Ovary (tissue), 9 donors: Measurements from ENCODE around the gene KEL. TPM values are rescaled to one million over a fixed set of nuclear protein-coding genes. Genes with fewer than 3 reads are reported as not detected.

ENCODE experiments used
- DNase-seq, 5 donors: peaks; one replicate each; pipeline ENCODE4 v3.0.0-alpha.2; 2019 to 2020
- H3K27ac ChIP-seq, 2 donors: fragments of 200-600 bp; one replicate each; pipeline versions ENCODE4 v1.5.1 to v1.8.0; 2019 to 2022
- H3K27me3 ChIP-seq: fragments of 200-600 bp; one replicate; pipeline ENCODE4 v1.8.0; 2022
- H3K36me3 ChIP-seq: fragments of 200-600 bp; sonication (generic); one replicate; pipeline ENCODE4 v1.5.1; 2019
- H3K4me1 ChIP-seq: one replicate; pipeline ENCODE4 v1.8.1; 2013; ENCODE audit warnings: mild to moderate bottlenecking, moderate library complexity; ENCODE audit not compliant: insufficient read depth
- H3K4me3 ChIP-seq: fragments of 200-600 bp; sonication (generic); one replicate; pipeline ENCODE4 v1.5.1; 2017
- H3K9me3 ChIP-seq, 2 donors: fragments of 200-600 bp in 1 of 2; sonication (generic) in 1 of 2; one replicate each; pipeline versions ENCODE4 v1.5.1 to v1.8.1; 2013 to 2019; ENCODE audit warnings: mild to moderate bottlenecking in 1 of 2, moderate library complexity in 1 of 2
- EP300 ChIP-seq: sonication (generic); formaldehyde crosslinking; IDR thresholded peaks from one replicate; pipeline ENCODE4 v1.6.1; 2017; ENCODE audit warnings: antibody characterized with exemption
- POLR2A ChIP-seq: fragments of 450-650 bp; IDR thresholded peaks from one replicate; pipeline ENCODE4 v1.6.1; 2017; ENCODE audit warnings: antibody characterized with exemption, mild to moderate bottlenecking, moderate library complexity
- WGBS, 3 donors: extraction: QIAGEN DNeasy Blood & Tissue Kit in 1 of 3; methylation state at CpG; one replicate each; pipeline versions ENCODE4 v1.1.5 to v1.1.7; 2013 to 2017; 5-methylcytosine and 5-hydroxymethylcytosine counted together
- intact Hi-C, 4 donors: fragments of 100-400 bp; cut with DNase I; formaldehyde crosslinking; loops; one replicate each; pipeline versions ENCODE4 v1.11.0 to v1.15.1; 2022 to 2023
- polyA plus RNA-seq, 2 donors: library from polyadenylated mRNA; stranded (reverse); fragments of 200-250 nt in 1 of 2; fragments of 350-450 nt in 1 of 2; fragmentation: Illumina TruSeq in 1 of 2; extraction: RNeasy Lipid Tissue Mini Kit (QIAGEN cat#74804) in 1 of 2; gene quantifications; one replicate each; pipeline ENCODE4 v1.2.3, GENCODE V29; 2013 to 2014
- total RNA-seq, 7 donors: library from RNA; depleted of rRNA in 2 of 7; stranded (reverse); fragments of >200 nt in 2 of 7; fragmentation: NEBNext Ultra II Directional in 3 of 7; extraction: Animal tissue kit (Norgen Biotek cat#: 25700) in 3 of 7; gene quantifications; one replicate each; pipeline versions ENCODE4 v1.1.0 to v1.2.4, GENCODE V29; 2016 to 2023
- TF ChIP-seq, protein P1 (sequence below), 3 donors: fragments of 450-650 bp in 2 of 3; fragments of 200-600 bp in 1 of 3; IDR thresholded peaks; one replicate each; pipeline versions ENCODE4 v1.5.1 to v1.8.0; 2016 to 2022; ENCODE audit warnings: antibody characterized with exemption in 3 of 3, mild to moderate bottlenecking in 1 of 3
- donor health status: DM: no; HTN: no; CAD: no; lungs with moderate emphysema.
- donor health status: DM: no; HTN: no; CAD: no.
- donor health status: Bipolar disorder and iron deficiency.
- donor health status: DM: yes; HTN: yes; CAD: no.
- donor health status: DM: no; HTN: no; CAD: no.
- donor health status: DM: yes; HTN: yes; CAD: no.

KEL gene
- total and polyA plus RNA-seq, 9 donors = 0.11 to 2.5 (median 0.54) TPM; not detected in 1

DNA sequence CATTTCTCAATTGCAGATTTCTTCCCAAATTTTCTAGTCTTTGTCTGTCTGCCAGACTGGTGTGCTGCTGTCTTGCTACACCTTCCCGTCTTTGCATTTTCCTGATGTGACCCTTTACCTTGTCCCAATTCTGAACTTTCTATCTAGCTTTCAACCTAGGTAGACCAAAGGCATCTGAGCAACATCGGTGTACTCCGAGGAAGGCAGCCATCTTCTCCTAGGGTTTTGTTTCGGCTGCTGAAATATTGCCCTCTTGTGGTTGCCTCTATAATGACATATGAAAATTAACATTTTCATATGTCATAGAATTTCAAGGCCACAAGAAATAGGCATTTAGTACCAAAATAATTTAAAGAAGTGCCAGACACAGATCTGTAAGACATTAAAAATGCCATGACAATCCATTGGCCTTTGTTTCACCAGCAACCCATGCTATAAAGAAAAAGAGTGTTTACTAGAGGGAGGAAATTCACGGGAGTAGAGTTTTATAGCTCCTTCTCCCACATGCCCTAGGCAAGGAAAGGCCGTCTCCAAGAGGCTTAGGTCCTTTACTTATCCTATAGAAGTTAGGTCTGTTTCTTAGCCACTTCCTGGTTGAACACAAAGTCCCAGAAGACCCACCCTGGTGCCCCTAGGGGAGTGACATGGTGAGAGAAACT is 41.4 kb upstream of the KEL start:
- H3K4me1 ChIP-seq = no peaks in the 10 kb centered on the region
- no peak overlapping the region for H3K27ac ChIP-seq
- no peaks in the 10 kb centered on the region for H3K9me3 ChIP-seq
- H3K36me3 ChIP-seq = no peaks in the 10 kb centered on the region
- intact Hi-C loops = loop anchor here in 3 of 4 donors (5.0 to 10.0 kb wide), 4 partner anchors 149 to 211 kb away; partner anchors contain the start of gene EPHB6 (in 1 of the 3)
- H3K27me3 ChIP-seq = no peaks in the 10 kb centered on the region
- WGBS, 3 donors = 32 to 38% (median 32%) methylated on average over 6 of the region's 6 CpGs
- no peak for DNase-seq
- TF ChIP-seq, protein P1, sequence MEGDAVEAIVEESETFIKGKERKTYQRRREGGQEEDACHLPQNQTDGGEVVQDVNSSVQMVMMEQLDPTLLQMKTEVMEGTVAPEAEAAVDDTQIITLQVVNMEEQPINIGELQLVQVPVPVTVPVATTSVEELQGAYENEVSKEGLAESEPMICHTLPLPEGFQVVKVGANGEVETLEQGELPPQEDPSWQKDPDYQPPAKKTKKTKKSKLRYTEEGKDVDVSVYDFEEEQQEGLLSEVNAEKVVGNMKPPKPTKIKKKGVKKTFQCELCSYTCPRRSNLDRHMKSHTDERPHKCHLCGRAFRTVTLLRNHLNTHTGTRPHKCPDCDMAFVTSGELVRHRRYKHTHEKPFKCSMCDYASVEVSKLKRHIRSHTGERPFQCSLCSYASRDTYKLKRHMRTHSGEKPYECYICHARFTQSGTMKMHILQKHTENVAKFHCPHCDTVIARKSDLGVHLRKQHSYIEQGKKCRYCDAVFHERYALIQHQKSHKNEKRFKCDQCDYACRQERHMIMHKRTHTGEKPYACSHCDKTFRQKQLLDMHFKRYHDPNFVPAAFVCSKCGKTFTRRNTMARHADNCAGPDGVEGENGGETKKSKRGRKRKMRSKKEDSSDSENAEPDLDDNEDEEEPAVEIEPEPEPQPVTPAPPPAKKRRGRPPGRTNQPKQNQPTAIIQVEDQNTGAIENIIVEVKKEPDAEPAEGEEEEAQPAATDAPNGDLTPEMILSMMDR (IDR thresholded peaks at IDR 0.05) = peak in 2 of 3 donors; percentile 7 to 15
- TF ChIP-seq EP300 (no peak), POLR2A (no peak)
- H3K4me3 ChIP-seq = no peak overlapping the region

DNA sequence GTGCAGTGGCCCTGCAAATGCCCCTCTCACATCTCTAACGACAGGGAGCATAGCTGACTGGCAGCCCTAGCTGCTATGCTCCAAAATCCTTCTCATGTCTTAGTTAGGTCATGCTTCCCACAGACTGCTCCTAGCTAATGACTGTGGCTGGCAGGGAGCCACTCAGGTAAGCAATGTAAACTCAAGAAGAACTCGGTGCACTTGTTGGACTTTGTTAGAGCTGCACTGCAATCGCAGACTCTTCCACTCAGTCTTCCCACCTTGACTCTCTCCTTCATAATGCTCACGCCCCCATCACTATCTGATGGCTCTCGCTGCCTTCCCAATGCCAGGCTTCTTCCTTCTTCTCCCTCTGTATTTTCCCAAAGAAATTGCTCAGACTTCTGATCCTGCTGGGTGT is 40.7 kb upstream of the KEL start:
- no peaks in the 10 kb centered on the region for H3K4me1 ChIP-seq
- no peaks in the 10 kb centered on the region for H3K27me3 ChIP-seq
- TF ChIP-seq, protein P1 (IDR thresholded peaks at IDR 0.05) = no peak
- TF ChIP-seq POLR2A (no peak), EP300 (no peak)
- no peak overlapping the region for H3K4me3 ChIP-seq
- H3K9me3 ChIP-seq = no peaks in the 10 kb centered on the region
- WGBS, 3 donors = 85 to 93% (median 88%) methylated on average over 5 of the region's 5 CpGs
- DNase-seq = no peak
- intact Hi-C loops = loop anchor here in 3 of 4 donors (5.0 to 10.0 kb wide), 4 partner anchors 148 to 212 kb away; partner anchors contain the start of gene EPHB6 (in 1 of the 3)
- no peak overlapping the region for H3K27ac ChIP-seq
- H3K36me3 ChIP-seq = no peaks in the 10 kb centered on the region

- Histone ChIP-seq H3K36me3 (no peaks in the 10 kb centered on the region), H3K9me3 (no peaks in the 10 kb centered on the region), H3K4me3 (no peak overlapping the region), H3K27me3 (no peaks in the 10 kb centered on the region), H3K27ac (no peak overlapping the region), H3K4me1 (no peaks in the 10 kb centered on the region)
- TF ChIP-seq, protein P1 (IDR thresholded peaks at IDR 0.05) = no peak
- TF ChIP-seq EP300 = no peak
- no peak for TF ChIP-seq POLR2A
- 55 to 65% (median 63%) methylated on average over 3 of the region's 3 CpGs for WGBS, 3 donors
- intact Hi-C loops = loop anchor here in 3 of 4 donors (5.0 to 10.0 kb wide), 4 partner anchors 147 to 213 kb away; partner anchors contain the start of gene EPHB6 (in 1 of the 3)
- no peak for DNase-seq
Measured at GRCh38 chr7:143002106-143002505, 39.9 kb upstream of the KEL start.

DNA sequence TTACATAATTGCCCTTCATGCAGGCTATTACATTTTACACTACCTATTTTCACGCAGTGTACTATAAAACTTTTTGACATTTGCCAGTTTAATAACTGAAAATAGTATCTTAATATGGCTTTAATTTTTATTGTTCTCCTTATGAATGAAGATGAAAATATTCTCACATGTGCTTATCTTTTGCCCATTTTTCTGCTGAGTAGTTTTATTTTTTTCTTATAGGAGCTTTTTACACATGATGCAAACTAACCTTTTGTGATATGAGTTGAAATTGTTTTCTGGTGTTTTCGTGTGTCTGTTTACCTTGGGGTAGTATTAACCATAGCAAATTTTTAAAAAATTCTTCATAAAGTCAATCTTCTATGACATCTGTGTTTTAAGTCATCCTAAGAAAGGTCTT is 38.5 kb upstream of the KEL start:
- Histone ChIP-seq H3K36me3 (no peaks in the 10 kb centered on the region), H3K4me1 (no peaks in the 10 kb centered on the region), H3K27ac (no peak overlapping the region), H3K4me3 (no peak overlapping the region), H3K27me3 (no peaks in the 10 kb centered on the region), H3K9me3 (no peaks in the 10 kb centered on the region)
- 84 to 86% (median 85%) methylated on average over 2 of the region's 2 CpGs for WGBS, 3 donors
- TF ChIP-seq EP300 (no peak), POLR2A (no peak)
- TF ChIP-seq, protein P1 (IDR thresholded peaks at IDR 0.05) = no peak
- DNase-seq = no peak
- intact Hi-C loops = loop anchor here in 3 of 4 donors (5.0 to 10.0 kb wide), 4 partner anchors 146 to 214 kb away; partner anchors contain the start of gene EPHB6 (in 1 of the 3)
